GM12875 (cell line): Measurements from ENCODE around the gene METTL1.

Experiments
- H3K4me3 ChIP-seq: one replicate; pipeline ENCODE4 v1.5.1; 2011; ENCODE audit warnings: low read depth, low read length, control low read depth
- CTCF ChIP-seq: IDR thresholded peaks from 2 replicates; pipeline ENCODE4 v1.5.1; 2011; ENCODE audit warnings: low read depth, mild to moderate bottlenecking, control low read depth, inconsistent platforms, low read length, moderate library complexity, borderline replicate concordance; ENCODE audit not compliant: insufficient read depth

Gene METTL1

GRCh38 chr12:57813971-57814772 is 42.3 kb upstream of the METTL1 start:
- no peak overlapping the region for H3K4me3 ChIP-seq
- TF ChIP-seq CTCF, result no peak

- no peak for TF ChIP-seq CTCF
- no peak overlapping the region for H3K4me3 ChIP-seq
Measured at GRCh38 chr12:57813111-57813970, 41.4 kb upstream of the METTL1 start.

- TF ChIP-seq CTCF, result no peak
Measured at GRCh38 chr12:57811028-57811755, 39.3 kb upstream of the METTL1 start.

GRCh38 chr12:57810450-57810849 is 38.5 kb upstream of the METTL1 start:
- no peak for TF ChIP-seq CTCF
- no peak overlapping the region for H3K4me3 ChIP-seq

More at GRCh38 chr12:57811028-57811755, 39.3 kb upstream of the METTL1 start:
- H3K4me3 ChIP-seq, result no peak overlapping the region

- no peak for TF ChIP-seq CTCF
- H3K4me3 ChIP-seq, result no peak overlapping the region
Measured at GRCh38 chr12:57809425-57809824, 37.5 kb upstream of the METTL1 start.

- TF ChIP-seq CTCF, result no peak
- H3K4me3 ChIP-seq, result no peak overlapping the region
Measured at GRCh38 chr12:57808351-57808750, 36.4 kb upstream of the METTL1 start.
